OCI-LY3 (cell line): ENCODE measurements around the gene SETBP1.

Source experiments
- H2AFZ ChIP-seq: fragments of 200-600, 300-600 bp; shearing (Covaris generic); 2 replicates; pipeline ENCODE4 v1.6.0; 2014; ENCODE audit warnings: antibody characterized with exemption, low read depth, low read length
- H3K27ac ChIP-seq: fragments of 200-600, 300-600 bp; sonication (generic); 2 replicates; pipeline ENCODE4 v1.5.1; 2014; ENCODE audit warnings: mild to moderate bottlenecking, low read length, moderate library complexity, mixed read lengths
- H3K27me3 ChIP-seq: fragments of 200-600, 300-600 bp; sonication (generic); 2 replicates; pipeline ENCODE4 v1.6.1; 2014; ENCODE audit warnings: low read depth, low read length, mixed read lengths
- H3K36me3 ChIP-seq: fragments of 200-600, 300-600 bp; sonication (generic); replicated peaks from 2 replicates; pipeline ENCODE3; 2014; ENCODE audit warnings: low read depth, low read length, mixed read lengths
- H3K4me1 ChIP-seq: fragments of 300-600, 200-600 bp; sonication (generic); 2 replicates; pipeline ENCODE4 v1.6.1; 2014; ENCODE audit warnings: low read length, mixed read lengths
- H3K4me2 ChIP-seq: fragments of 200-600, 300-600 bp; sonication (generic); 2 replicates; pipeline ENCODE4 v1.6.1; 2014; ENCODE audit warnings: low read length, mixed read lengths
- H3K4me3 ChIP-seq: fragments of 300-600, 200-600 bp; sonication (generic); 2 replicates; pipeline ENCODE4 v1.5.1; 2014; ENCODE audit warnings: antibody characterized with exemption, mild to moderate bottlenecking, low read length, moderate library complexity
- H3K79me2 ChIP-seq: fragments of 300-600, 200-600 bp; shearing (Covaris generic); 2 replicates; pipeline ENCODE4 v1.6.1; 2014; ENCODE audit warnings: mild to moderate bottlenecking, low read length, mixed read lengths
- H3K9ac ChIP-seq: fragments of 300-600, 200-600 bp; shearing (Covaris generic); 2 replicates; pipeline ENCODE4 v1.6.0; 2014; ENCODE audit warnings: mild to moderate bottlenecking, low read length, moderate library complexity
- H3K9me3 ChIP-seq: fragments of 200-600, 300-600 bp; shearing (Covaris generic); 2 replicates; pipeline ENCODE4 v1.6.1; 2014; ENCODE audit warnings: low read length, mixed read lengths; ENCODE audit not compliant: insufficient read depth
- H4K20me1 ChIP-seq: fragments of 200-600, 300-600 bp; sonication (generic); 2 replicates; pipeline ENCODE4 v1.6.1; 2016; ENCODE audit warnings: low read length, mixed read lengths; ENCODE audit not compliant: insufficient read depth
- EZH2phosphoT487 ChIP-seq: fragments of 200-600 bp; shearing (Covaris generic); IDR thresholded peaks from 2 replicates; pipeline ENCODE4 v1.6.1; 2018; ENCODE audit warnings: antibody characterized with exemption, mixed run types, low read depth
- TF ChIP-seq, protein P1 (sequence below): fragments of 200-600, 300-600 bp; sonication (generic); IDR thresholded peaks from 2 replicates; pipeline ENCODE4 v1.5.1; 2014; ENCODE audit warnings: antibody characterized with exemption, low read length, low read depth

SETBP1 gene

DNA sequence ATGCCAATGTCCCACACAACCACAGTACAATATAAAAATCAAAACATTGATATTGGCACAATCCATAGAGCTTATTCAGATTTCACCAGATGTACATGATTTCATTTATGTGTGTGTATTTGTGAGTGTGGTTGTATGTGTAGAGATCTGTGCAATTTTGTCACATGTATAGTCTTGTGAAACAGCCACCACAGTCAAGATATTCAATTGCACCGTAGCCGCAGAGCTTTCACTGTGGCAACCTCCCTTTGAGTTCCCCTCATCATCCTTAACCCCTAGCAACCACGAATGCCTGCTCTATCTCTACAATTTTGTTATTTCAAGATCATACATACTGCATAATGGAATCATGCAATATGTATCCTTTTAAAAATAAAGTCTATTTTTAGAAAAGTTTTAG, 391.3 kb downstream of the SETBP1 start:
- Histone ChIP-seq H3K4me2 (no peak overlapping the region), H3K4me1 (peaks cover 3% of the 10 kb centered on the region), H3K9me3 (no peaks in the 10 kb centered on the region), H3K27ac (no peak overlapping the region), H3K27me3 (no peaks in the 10 kb centered on the region), H4K20me1 (no peaks in the 10 kb centered on the region), H3K4me3 (no peak overlapping the region), H3K36me3 (no peaks in the 10 kb centered on the region), H3K9ac (no peak overlapping the region), H2AFZ (no peak overlapping the region), H3K79me2 (no peaks in the 10 kb centered on the region)
- TF ChIP-seq, protein P1, sequence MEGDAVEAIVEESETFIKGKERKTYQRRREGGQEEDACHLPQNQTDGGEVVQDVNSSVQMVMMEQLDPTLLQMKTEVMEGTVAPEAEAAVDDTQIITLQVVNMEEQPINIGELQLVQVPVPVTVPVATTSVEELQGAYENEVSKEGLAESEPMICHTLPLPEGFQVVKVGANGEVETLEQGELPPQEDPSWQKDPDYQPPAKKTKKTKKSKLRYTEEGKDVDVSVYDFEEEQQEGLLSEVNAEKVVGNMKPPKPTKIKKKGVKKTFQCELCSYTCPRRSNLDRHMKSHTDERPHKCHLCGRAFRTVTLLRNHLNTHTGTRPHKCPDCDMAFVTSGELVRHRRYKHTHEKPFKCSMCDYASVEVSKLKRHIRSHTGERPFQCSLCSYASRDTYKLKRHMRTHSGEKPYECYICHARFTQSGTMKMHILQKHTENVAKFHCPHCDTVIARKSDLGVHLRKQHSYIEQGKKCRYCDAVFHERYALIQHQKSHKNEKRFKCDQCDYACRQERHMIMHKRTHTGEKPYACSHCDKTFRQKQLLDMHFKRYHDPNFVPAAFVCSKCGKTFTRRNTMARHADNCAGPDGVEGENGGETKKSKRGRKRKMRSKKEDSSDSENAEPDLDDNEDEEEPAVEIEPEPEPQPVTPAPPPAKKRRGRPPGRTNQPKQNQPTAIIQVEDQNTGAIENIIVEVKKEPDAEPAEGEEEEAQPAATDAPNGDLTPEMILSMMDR, result no peak
- no peak for TF ChIP-seq EZH2phosphoT487

DNA sequence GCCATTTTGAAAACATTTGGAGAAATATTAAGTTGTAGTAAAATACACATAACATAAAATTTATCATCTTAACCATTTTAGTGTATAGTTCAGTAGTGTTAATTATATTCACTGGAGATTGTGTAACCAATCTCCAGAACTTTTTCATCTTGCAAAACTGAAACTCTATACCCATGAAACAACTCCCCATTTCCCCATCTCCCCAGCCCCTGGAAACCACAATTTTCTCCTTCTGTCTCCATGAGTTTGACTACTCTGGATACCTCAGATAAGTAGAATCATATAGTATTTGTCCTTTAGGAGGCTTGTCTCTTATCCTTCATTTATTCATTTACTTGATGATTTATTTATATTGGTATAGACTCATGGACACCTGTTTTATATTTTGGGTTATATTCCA, 392.9 kb downstream of the SETBP1 start:
- no peak overlapping the region for H3K27ac ChIP-seq
- no peak overlapping the region for H3K9ac ChIP-seq
- no peak overlapping the region for H3K4me3 ChIP-seq
- H4K20me1 ChIP-seq, result no peaks in the 10 kb centered on the region
- no peaks in the 10 kb centered on the region for H3K27me3 ChIP-seq
- no peaks in the 10 kb centered on the region for H3K79me2 ChIP-seq
- no peak overlapping the region for H2AFZ ChIP-seq
- no peak overlapping the region for H3K4me2 ChIP-seq
- H3K9me3 ChIP-seq, result no peaks in the 10 kb centered on the region
- H3K36me3 ChIP-seq, result no peaks in the 10 kb centered on the region
- H3K4me1 ChIP-seq, result no peaks in the 10 kb centered on the region
- TF ChIP-seq, protein P1, result no peak
- TF ChIP-seq EZH2phosphoT487, result no peak

DNA sequence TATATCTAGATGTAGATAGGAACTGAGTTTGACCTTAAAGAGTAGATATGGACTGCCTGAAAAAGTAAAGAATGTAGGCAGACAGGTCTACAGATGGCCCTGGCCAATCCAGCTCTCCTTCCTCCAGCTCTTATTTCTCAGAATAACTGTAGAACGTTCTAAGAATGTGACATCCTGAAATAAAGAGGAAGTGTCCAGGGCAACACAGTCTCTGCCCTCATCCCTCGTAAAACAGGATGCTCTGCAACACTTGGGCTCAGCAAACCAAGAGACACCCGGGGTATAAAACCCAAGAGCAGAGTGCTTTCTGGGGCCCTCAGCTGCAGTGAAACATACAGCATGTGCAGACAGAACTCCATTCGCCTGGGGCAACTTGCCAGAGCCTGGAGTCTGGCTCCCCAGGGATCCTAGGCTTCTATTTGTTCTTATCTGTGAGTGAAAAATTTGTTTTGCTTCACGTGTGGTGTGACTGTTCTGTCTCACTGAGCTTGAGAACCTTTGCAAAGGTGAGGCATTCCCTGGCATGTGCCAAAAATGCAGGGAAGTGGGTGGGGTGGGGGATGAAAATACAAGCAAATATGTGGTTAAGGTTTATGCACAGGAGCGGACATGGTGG, 401.0 kb downstream of the SETBP1 start:
- H3K27me3 ChIP-seq, result no peaks in the 10 kb centered on the region
- no peaks in the 10 kb centered on the region for H4K20me1 ChIP-seq
- H3K4me3 ChIP-seq, result no peak overlapping the region
- H2AFZ ChIP-seq, result no peak overlapping the region
- no peak overlapping the region for H3K27ac ChIP-seq
- H3K36me3 ChIP-seq, result no peaks in the 10 kb centered on the region
- TF ChIP-seq EZH2phosphoT487, result no peak
- TF ChIP-seq, protein P1, result no peak
- H3K9ac ChIP-seq, result no peak overlapping the region
- no peaks in the 10 kb centered on the region for H3K79me2 ChIP-seq
- peaks cover 7% of the 10 kb centered on the region for H3K4me1 ChIP-seq
- peaks cover 9% of the 10 kb centered on the region; the same call in 1 of the 2 replicates for H3K9me3 ChIP-seq
- no peak overlapping the region for H3K4me2 ChIP-seq

DNA sequence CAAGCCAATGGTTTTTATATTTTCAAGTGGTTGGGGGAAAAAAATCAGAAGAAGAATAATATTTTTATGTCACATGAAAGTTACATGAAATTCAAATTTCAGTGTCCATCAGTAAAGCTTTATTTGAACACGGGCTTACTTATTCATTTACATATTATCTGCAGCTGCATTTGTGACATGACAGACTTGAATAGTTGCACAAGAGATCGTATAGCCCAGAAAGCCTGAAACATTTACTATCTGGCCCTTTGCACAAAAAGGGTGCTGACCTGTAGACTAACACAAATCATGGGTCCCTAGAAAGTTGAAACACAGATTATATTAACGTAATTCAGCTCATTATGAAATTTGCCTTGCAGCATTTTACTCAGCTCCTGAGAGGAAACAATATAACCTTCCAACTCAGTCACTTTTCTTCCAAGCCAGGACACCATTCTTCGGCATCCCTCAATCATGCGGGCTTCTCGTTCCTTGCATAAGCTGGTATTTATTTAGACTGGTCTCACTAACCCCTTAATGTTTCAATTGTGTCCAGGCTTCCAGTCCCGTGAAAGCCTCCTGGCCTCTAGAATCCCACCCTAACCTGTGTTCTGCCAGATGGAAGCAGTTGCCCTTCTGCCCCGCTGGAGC, 402.7 kb downstream of the SETBP1 start:
- no peaks in the 10 kb centered on the region for H3K79me2 ChIP-seq
- peaks cover 9% of the 10 kb centered on the region; the same call in 1 of the 2 replicates for H3K9me3 ChIP-seq
- H3K4me3 ChIP-seq, result no peak overlapping the region
- H3K9ac ChIP-seq, result no peak overlapping the region
- H3K27ac ChIP-seq, result no peak overlapping the region
- no peaks in the 10 kb centered on the region for H4K20me1 ChIP-seq
- H2AFZ ChIP-seq, result no peak overlapping the region
- TF ChIP-seq, protein P1, result no peak
- TF ChIP-seq EZH2phosphoT487, result no peak
- no peaks in the 10 kb centered on the region for H3K36me3 ChIP-seq
- no peaks in the 10 kb centered on the region for H3K27me3 ChIP-seq
- peaks cover 11% of the 10 kb centered on the region for H3K4me1 ChIP-seq
- H3K4me2 ChIP-seq, result no peak overlapping the region
